ENCODE measurements around the gene ARHGAP26. TPM values are rescaled to one million over a fixed set of nuclear protein-coding genes. Genes with fewer than 3 reads are reported as not detected.
A peak's percentile ranks its signal among the peaks of the same experiment; 100 is the strongest.
"Not testable (repeated sequence)": the region's sequence is repeated elsewhere in the genome, so short reads cannot be mapped to it uniquely, and the experiment has no call there.

Gene ARHGAP26
- total and polyA plus RNA-seq, 7 experiments from 2014 or later: 10.5 to 123 (median 22.7) TPM

GRCh38 chr5:142998316-142999020 is 228.3 kb downstream of the ARHGAP26 start:
- Histone ChIP-seq H3K9me3 (ENCODE audit: control insufficient read depth in 2 of 3, low read length in 3 of 3) (no peaks in the 10 kb centered on the region), H3K36me3 (ENCODE audit: control insufficient read depth in 2 of 3, insufficient read depth in 3 of 3, low read length in 3 of 3) (no peaks in the 10 kb centered on the region), H3K27me3 (ENCODE audit: control insufficient read depth in 2 of 2, insufficient read depth in 2 of 2, low read length in 2 of 2) (no peaks in the 10 kb centered on the region), H3K27ac (ENCODE audit: low read depth, low read length) (no peak overlapping the region), H3K4me3 (ENCODE audit: low read length) (no peak overlapping the region), H3K4me1 (ENCODE audit: control insufficient read depth in 2 of 2, insufficient read depth in 2 of 2, low read length in 2 of 2) (peaks cover 19 to 69% of the 10 kb centered on the region in 2 donors)
- intact Hi-C loops (cut with micrococcal nuclease): no loop called here
- Mint-ChIP-seq H3K27me3 (no peaks in the 10 kb centered on the region), H3K4me3 (peak overlapping the region in 1 of 10 donors; percentile 22), H3K4me1 (peaks cover 27 to 76% (median 31%) of the 10 kb centered on the region in 7 donors), H3K27ac (peak overlapping the region in 4 of 9 donors; percentile 16 to 69 (median 44)), H3K9me3 (peaks cover 0 to 26% (median 4%) of the 10 kb centered on the region in 11 donors), H3K36me3 (peaks cover 0 to 49% (median 30%) of the 10 kb centered on the region in 5 donors)
- ChIA-PET POLR2A (interaction anchor here (0.6 to 2.0 kb wide), 4 partner anchors 10 to 826 kb away, joined by 3 to 5 read pairs (median 4); partner anchors contain the start of gene NR3C1), CTCF (no interaction called here)
- DNase-seq (no peak), ATAC-seq (no peak)

GRCh38 chr5:143000551-143000950 is 230.4 kb downstream of the ARHGAP26 start:
- peaks cover 0 to 15% (median 0%) of the 10 kb centered on the region in 11 donors for H3K9me3 Mint-ChIP-seq
- DNase-seq; H3K9me3 ChIP-seq (ENCODE audit: control insufficient read depth in 2 of 3, low read length in 3 of 3); H3K27me3 ChIP-seq (ENCODE audit: control insufficient read depth in 2 of 2, insufficient read depth in 2 of 2, low read length in 2 of 2); POLR2A ChIA-PET; ATAC-seq; H3K4me3 Mint-ChIP-seq; H3K27ac ChIP-seq (ENCODE audit: low read depth, low read length); H3K36me3 ChIP-seq (ENCODE audit: control insufficient read depth in 2 of 3, insufficient read depth in 3 of 3, low read length in 3 of 3); H3K27me3 Mint-ChIP-seq; H3K4me3 ChIP-seq (ENCODE audit: low read length): not testable (repeated sequence)
- peaks cover 36 to 85% (median 43%) of the 10 kb centered on the region in 7 donors for H3K4me1 Mint-ChIP-seq
- H3K27ac Mint-ChIP-seq: peak overlapping the region in 8 of 9 donors; percentile 78 to 98 (median 90)
- H3K36me3 Mint-ChIP-seq: peaks cover 0 to 45% (median 17%) of the 10 kb centered on the region in 5 donors
- intact Hi-C loops (cut with micrococcal nuclease): loop anchor here (5.0 to 10.0 kb wide), 7 partner anchors 226 to 1396 kb away; partner anchors contain the start of genes ARHGAP26 (in 2 of the 2), GNPDA1 (in 1 of the 2), HDAC3 (in 1 of the 2) and RELL2 (in 1 of the 2)
- H3K4me1 ChIP-seq (ENCODE audit: control insufficient read depth in 2 of 2, insufficient read depth in 2 of 2, low read length in 2 of 2): peaks cover 31 to 78% of the 10 kb centered on the region in 2 donors
- CTCF ChIA-PET: interaction anchor here (4.2 kb wide), 1 partner anchor 826 kb away, joined by 33 read pairs; no protein-coding TSS in a partner anchor

DNA sequence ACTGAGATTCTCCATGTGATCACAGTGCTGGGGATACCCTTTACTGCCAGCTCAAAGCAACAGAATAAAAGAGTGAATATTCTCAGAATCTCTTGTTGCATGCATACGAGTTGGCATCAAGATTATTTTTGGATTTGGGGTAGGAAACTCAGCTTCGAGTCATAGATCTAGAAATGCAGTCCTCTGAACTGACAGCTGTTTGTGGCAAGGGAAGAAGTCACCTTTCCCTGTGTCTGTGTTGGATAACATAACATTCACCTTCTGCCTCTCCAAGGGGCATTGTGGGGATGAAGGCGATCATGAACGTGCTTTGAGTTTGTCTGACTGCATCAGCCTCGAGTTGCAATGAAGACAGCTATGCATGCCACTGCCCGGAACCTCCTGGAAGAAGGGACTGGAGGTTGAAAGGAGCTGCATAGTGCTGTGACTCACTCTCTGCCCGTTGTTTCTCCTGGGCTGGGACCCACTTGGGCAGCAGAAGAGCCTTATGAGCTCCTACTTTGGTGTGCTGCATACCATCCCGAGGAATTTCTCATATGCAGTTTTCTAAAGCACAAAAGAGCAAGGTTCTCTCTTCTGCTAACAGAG is 231.7 kb downstream of the ARHGAP26 start:
- CTCF ChIA-PET: interaction anchor here (0.6 to 4.2 kb wide), 10 partner anchors 9 to 966 kb away, joined by 3 to 33 read pairs (median 4); partner anchors contain the start of gene NR3C1
- Mint-ChIP-seq H3K36me3 (peaks cover 0 to 40% (median 17%) of the 10 kb centered on the region in 5 donors), H3K27me3 (no peaks in the 10 kb centered on the region), H3K27ac (peak overlapping the region; percentile 78 to 98 (median 90)), H3K4me1 (peaks cover 35 to 85% (median 43%) of the 10 kb centered on the region in 7 donors), H3K9me3 (peaks cover 0 to 8% (median 0%) of the 10 kb centered on the region in 11 donors), H3K4me3 (peak overlapping the region in 8 of 10 donors; percentile 11 to 80 (median 47))
- Histone ChIP-seq H3K4me3 (ENCODE audit: low read length) (no peak overlapping the region), H3K27ac (ENCODE audit: low read depth, low read length) (peak overlapping the region; percentile 68), H3K4me1 (ENCODE audit: control insufficient read depth in 2 of 2, insufficient read depth in 2 of 2, low read length in 2 of 2) (peaks cover 31 to 73% of the 10 kb centered on the region in 2 donors), H3K36me3 (ENCODE audit: control insufficient read depth in 2 of 3, insufficient read depth in 3 of 3, low read length in 3 of 3) (no peaks in the 10 kb centered on the region), H3K9me3 (ENCODE audit: control insufficient read depth in 2 of 3, low read length in 3 of 3) (no peaks in the 10 kb centered on the region), H3K27me3 (ENCODE audit: control insufficient read depth in 2 of 2, insufficient read depth in 2 of 2, low read length in 2 of 2) (no peaks in the 10 kb centered on the region)
- intact Hi-C loops (cut with micrococcal nuclease): loop anchor here (1.0 to 10.0 kb wide), 20 partner anchors 25 to 1397 kb away; partner anchors contain the start of genes ARHGAP26 (in 2 of the 2), KCTD16 (in 2 of the 2), YIPF5 (in 2 of the 2) and GNPDA1 (in 1 of the 2)
- DNase-seq (no peak), ATAC-seq (peak; percentile 16)
- POLR2A ChIA-PET: interaction anchor here (0.6 to 3.7 kb wide), 7 partner anchors 11 to 1188 kb away, joined by 3 to 32 read pairs (median 6); partner anchors contain the start of genes KCTD16, NR3C1 and YIPF5

DNA sequence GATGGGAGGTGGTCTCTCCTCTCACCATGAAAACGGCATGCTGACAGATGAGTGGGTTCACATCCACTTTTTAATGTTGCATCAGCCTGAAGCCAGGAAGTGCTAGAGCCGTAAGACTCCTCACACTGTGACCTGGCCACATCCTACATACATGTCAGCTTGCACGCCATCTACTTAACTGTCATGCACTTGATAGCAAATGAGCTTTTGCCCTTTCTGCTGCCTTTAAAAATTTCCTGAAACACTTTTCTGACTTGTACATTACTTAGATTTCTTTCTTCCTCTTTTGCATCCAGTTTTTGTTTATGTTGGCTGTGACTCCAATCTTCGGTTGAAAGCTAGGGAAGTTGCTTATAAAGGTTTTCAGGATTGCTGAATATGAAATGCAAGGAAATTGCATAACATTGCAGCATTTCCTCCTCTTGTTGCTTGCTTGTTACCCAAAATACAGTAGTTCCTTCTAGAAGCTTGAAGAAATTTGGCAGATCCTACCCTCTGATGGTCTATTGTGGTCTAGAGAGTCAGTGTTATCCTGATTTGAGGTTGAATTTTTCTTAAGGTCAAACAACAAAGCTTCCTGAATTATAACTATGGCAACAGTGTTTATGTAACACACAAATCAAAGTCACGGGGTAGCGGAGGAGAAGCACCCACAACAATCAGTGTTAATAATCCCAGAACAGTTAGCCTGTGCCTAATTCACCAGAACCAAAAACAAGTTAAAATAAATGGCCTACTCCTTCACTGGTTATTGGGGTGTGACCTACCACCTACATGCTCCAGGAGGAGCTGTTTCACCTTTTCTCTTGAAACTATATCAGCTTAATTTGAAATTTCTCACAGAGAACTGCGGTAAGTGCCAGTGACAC is 232.5 kb downstream of the ARHGAP26 start:
- H3K4me3 ChIP-seq (ENCODE audit: low read length): peak overlapping the region; percentile 3
- H3K36me3 Mint-ChIP-seq: peaks cover 0 to 39% (median 17%) of the 10 kb centered on the region in 5 donors
- peak; percentile 86 for ATAC-seq
- peaks cover 31 to 66% of the 10 kb centered on the region in 2 donors for H3K4me1 ChIP-seq (ENCODE audit: control insufficient read depth in 2 of 2, insufficient read depth in 2 of 2, low read length in 2 of 2)
- H3K4me1 Mint-ChIP-seq: peaks cover 37 to 90% (median 50%) of the 10 kb centered on the region in 7 donors
- intact Hi-C loops (cut with micrococcal nuclease): loop anchor here (1.0 to 10.0 kb wide), 22 partner anchors 25 to 1398 kb away; partner anchors contain the start of genes ARHGAP26 (in 2 of the 2), KCTD16 (in 2 of the 2), YIPF5 (in 2 of the 2) and GNPDA1 (in 1 of the 2)
- H3K9me3 ChIP-seq (ENCODE audit: control insufficient read depth in 2 of 3, low read length in 3 of 3): no peaks in the 10 kb centered on the region
- H3K27ac Mint-ChIP-seq: peak overlapping the region; percentile 78 to 98 (median 90)
- no peaks in the 10 kb centered on the region for H3K27me3 ChIP-seq (ENCODE audit: control insufficient read depth in 2 of 2, insufficient read depth in 2 of 2, low read length in 2 of 2)
- POLR2A ChIA-PET: interaction anchor here (0.9 to 3.7 kb wide), 9 partner anchors 10 to 1188 kb away, joined by 3 to 32 read pairs (median 6); partner anchors contain the start of genes KCTD16, NR3C1 and YIPF5
- H3K27me3 Mint-ChIP-seq: no peaks in the 10 kb centered on the region
- H3K4me3 Mint-ChIP-seq: peak overlapping the region; percentile 22 to 80 (median 62)
- no peaks in the 10 kb centered on the region for H3K36me3 ChIP-seq (ENCODE audit: control insufficient read depth in 2 of 3, insufficient read depth in 3 of 3, low read length in 3 of 3)
- H3K9me3 Mint-ChIP-seq: peaks cover 0 to 8% (median 0%) of the 10 kb centered on the region in 11 donors
- peak in 8 of 9 donors; percentile 40 to 66 (median 50) for DNase-seq
- peak overlapping the region; percentile 68 for H3K27ac ChIP-seq (ENCODE audit: low read depth, low read length)
- CTCF ChIA-PET: interaction anchor here (0.5 to 4.2 kb wide), 16 partner anchors 9 to 1188 kb away, joined by 3 to 33 read pairs (median 4); partner anchors contain the start of gene NR3C1

GRCh38 chr5:143003328-143003636 is 233.1 kb downstream of the ARHGAP26 start:
- DNase-seq: no peak
- CTCF ChIA-PET: interaction anchor here (0.6 to 4.2 kb wide), 7 partner anchors 9 to 1187 kb away, joined by 3 to 33 read pairs (median 5); partner anchors contain the start of gene NR3C1
- Histone ChIP-seq H3K9me3 (ENCODE audit: control insufficient read depth in 2 of 3, low read length in 3 of 3) (no peaks in the 10 kb centered on the region), H3K27me3 (ENCODE audit: control insufficient read depth in 2 of 2, insufficient read depth in 2 of 2, low read length in 2 of 2) (no peaks in the 10 kb centered on the region), H3K4me1 (ENCODE audit: control insufficient read depth in 2 of 2, insufficient read depth in 2 of 2, low read length in 2 of 2) (peaks cover 31 to 67% of the 10 kb centered on the region in 2 donors), H3K4me3 (ENCODE audit: low read length) (no peak overlapping the region), H3K27ac (ENCODE audit: low read depth, low read length) (peak overlapping the region; percentile 68), H3K36me3 (ENCODE audit: control insufficient read depth in 2 of 3, insufficient read depth in 3 of 3, low read length in 3 of 3) (no peaks in the 10 kb centered on the region)
- ATAC-seq: no peak
- Mint-ChIP-seq H3K27me3 (no peaks in the 10 kb centered on the region), H3K27ac (peak overlapping the region; percentile 78 to 98 (median 90)), H3K36me3 (peaks cover 0 to 39% (median 17%) of the 10 kb centered on the region in 5 donors), H3K9me3 (peaks cover 0 to 8% (median 0%) of the 10 kb centered on the region in 11 donors), H3K4me1 (peaks cover 41 to 92% (median 56%) of the 10 kb centered on the region in 7 donors), H3K4me3 (peak overlapping the region; percentile 22 to 80 (median 62))
- POLR2A ChIA-PET: interaction anchor here (0.8 to 3.7 kb wide), 7 partner anchors 9 to 1184 kb away, joined by 3 to 32 read pairs (median 6); partner anchors contain the start of genes KCTD16, NR3C1 and YIPF5
- intact Hi-C loops (cut with micrococcal nuclease): loop anchor here (1.0 to 10.0 kb wide), 16 partner anchors 26 to 1398 kb away; partner anchors contain the start of genes ARHGAP26 (in 2 of the 2), GNPDA1 (in 1 of the 2), HDAC3 (in 1 of the 2) and KCTD16 (in 1 of the 2)

Data from naive thymus-derived CD4-positive, alpha-beta T cell (primary cell).